ENCODE data around the gene SCUBE2. TPM values are rescaled to one million over a fixed set of nuclear protein-coding genes. Genes with fewer than 3 reads are reported as not detected.
"Not testable (repeated sequence)": the region's sequence is repeated elsewhere in the genome, so short reads cannot be mapped to it uniquely, and the experiment has no call there.

SCUBE2 gene
- total RNA-seq, 1 experiment from 2014 or later, result 0.18 TPM

GRCh38 chr11:8980485-8980884 lies 110.9 kb downstream of the SCUBE2 start:
- Histone ChIP-seq H2AFZ (ENCODE audit: low read length) (no peak overlapping the region), H3K4me1 (ENCODE audit: insufficient read depth, low read length) (no peaks in the 10 kb centered on the region), H3K9ac (ENCODE audit: low read length) (no peak overlapping the region), H3K27me3 (ENCODE audit: low read length) (no peaks in the 10 kb centered on the region), H3K79me2 (ENCODE audit: low read length) (no peaks in the 10 kb centered on the region), H3K36me3 (ENCODE audit: low read depth, low read length) (no peaks in the 10 kb centered on the region), H3K9me2 (replicated peaks; ENCODE audit: low read length) (no peaks in the 10 kb centered on the region), H3K9me3 (ENCODE audit: low read length) (no peaks in the 10 kb centered on the region), H3F3A (ENCODE audit: low read length, unreplicated experiment) (no peaks in the 10 kb centered on the region), H3K4me3 (ENCODE audit: low read length) (no peak overlapping the region), H3K27ac (ENCODE audit: low read length) (no peak overlapping the region), H4K20me1 (ENCODE audit: low read length) (no peaks in the 10 kb centered on the region), H3K4me2 (ENCODE audit: low read length) (no peak overlapping the region)
- ChIA-PET POLR2A (ENCODE audit: unreplicated experiment) (no interaction called here), CTCF (no interaction called here)
- TF ChIP-seq, protein P1, sequence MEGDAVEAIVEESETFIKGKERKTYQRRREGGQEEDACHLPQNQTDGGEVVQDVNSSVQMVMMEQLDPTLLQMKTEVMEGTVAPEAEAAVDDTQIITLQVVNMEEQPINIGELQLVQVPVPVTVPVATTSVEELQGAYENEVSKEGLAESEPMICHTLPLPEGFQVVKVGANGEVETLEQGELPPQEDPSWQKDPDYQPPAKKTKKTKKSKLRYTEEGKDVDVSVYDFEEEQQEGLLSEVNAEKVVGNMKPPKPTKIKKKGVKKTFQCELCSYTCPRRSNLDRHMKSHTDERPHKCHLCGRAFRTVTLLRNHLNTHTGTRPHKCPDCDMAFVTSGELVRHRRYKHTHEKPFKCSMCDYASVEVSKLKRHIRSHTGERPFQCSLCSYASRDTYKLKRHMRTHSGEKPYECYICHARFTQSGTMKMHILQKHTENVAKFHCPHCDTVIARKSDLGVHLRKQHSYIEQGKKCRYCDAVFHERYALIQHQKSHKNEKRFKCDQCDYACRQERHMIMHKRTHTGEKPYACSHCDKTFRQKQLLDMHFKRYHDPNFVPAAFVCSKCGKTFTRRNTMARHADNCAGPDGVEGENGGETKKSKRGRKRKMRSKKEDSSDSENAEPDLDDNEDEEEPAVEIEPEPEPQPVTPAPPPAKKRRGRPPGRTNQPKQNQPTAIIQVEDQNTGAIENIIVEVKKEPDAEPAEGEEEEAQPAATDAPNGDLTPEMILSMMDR (conservative IDR thresholded peaks at IDR 0.05; ENCODE audit: low read depth, low read length), result no peak
- BruUV-seq (replicated peaks), result no TSS peak
- intact Hi-C loops (cut with micrococcal nuclease), result no loop called here
- ATAC-seq (no peak), DNase-seq (no peak)

DNA sequence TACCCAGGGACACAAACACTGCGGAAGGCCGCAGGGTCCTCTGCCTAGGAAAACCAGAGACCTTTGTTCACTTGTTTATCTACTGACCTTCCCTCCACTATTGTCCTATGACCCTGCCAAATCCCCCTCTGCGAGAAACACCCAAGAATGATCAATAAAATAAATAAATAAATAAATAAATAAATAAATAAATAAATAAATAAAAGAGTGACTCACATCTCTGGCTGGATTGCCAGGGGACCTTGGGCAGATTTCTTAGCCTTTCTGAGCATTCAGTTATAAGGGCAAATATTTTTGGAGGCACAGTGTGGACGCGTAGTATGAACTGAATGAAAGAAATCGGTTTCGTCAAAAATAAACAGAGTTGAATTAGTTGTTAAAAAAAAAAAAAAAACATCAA lies 112.0 kb downstream of the SCUBE2 start:
- H3K9me2 ChIP-seq (replicated peaks; ENCODE audit: low read length); H3K4me2 ChIP-seq (ENCODE audit: low read length); H3K9me3 ChIP-seq (ENCODE audit: low read length); H3K27me3 ChIP-seq (ENCODE audit: low read length); H3K9ac ChIP-seq (ENCODE audit: low read length); DNase-seq; H3K36me3 ChIP-seq (ENCODE audit: low read depth, low read length); H3K27ac ChIP-seq (ENCODE audit: low read length); H4K20me1 ChIP-seq (ENCODE audit: low read length); H3K4me3 ChIP-seq (ENCODE audit: low read length); intact Hi-C loops (cut with micrococcal nuclease); H2AFZ ChIP-seq (ENCODE audit: low read length); CTCF ChIA-PET; H3K4me1 ChIP-seq (ENCODE audit: insufficient read depth, low read length); H3K79me2 ChIP-seq (ENCODE audit: low read length); H3F3A ChIP-seq (ENCODE audit: low read length, unreplicated experiment); ATAC-seq; BruUV-seq (replicated peaks): not testable (repeated sequence)
- POLR2A ChIA-PET (ENCODE audit: unreplicated experiment), result interaction anchor here (0.6 kb wide), 1 partner anchor 114 kb away, joined by 3 read pairs; no protein-coding TSS in a partner anchor

DNA sequence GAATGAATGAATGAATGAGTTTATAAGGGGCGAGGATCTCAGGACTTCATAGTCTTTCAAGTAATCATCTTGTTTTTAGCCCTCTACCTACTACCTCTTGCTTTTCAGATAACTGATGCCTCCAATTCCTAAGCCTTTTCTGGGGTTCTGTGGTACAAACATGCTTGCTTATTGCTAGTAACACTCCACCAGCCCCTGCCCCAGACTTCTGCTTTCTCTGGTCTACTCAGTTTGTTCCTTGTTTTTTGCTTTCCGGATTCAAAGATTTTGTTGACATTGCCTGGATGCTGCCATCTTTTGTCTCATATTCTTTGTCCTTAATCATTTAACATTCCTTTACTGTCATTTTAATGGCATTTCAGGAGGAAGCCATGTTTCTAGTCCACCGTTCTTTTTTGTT lies 118.3 kb downstream of the SCUBE2 start:
- CTCF ChIA-PET, result no interaction called here

More for the DNA sequence above, 118.3 kb downstream of the SCUBE2 start:
- no peak overlapping the region for H2AFZ ChIP-seq (ENCODE audit: low read length)
- intact Hi-C loops (cut with micrococcal nuclease), result no loop called here
- H3K79me2 ChIP-seq (ENCODE audit: low read length), result no peaks in the 10 kb centered on the region
- DNase-seq (no peak), ATAC-seq (no peak)
- H3K36me3 ChIP-seq (ENCODE audit: low read depth, low read length), result no peaks in the 10 kb centered on the region
- no peak overlapping the region for H3K9ac ChIP-seq (ENCODE audit: low read length)
- no peak for TF ChIP-seq EZH2phosphoT487 (IDR thresholded peaks at IDR 0.05; ENCODE audit: borderline replicate concordance, low read length)
- TF ChIP-seq EZH2 (IDR thresholded peaks at IDR 0.05; ENCODE audit: low read length, unreplicated experiment), result no peak
- TF ChIP-seq, protein P1 (conservative IDR thresholded peaks at IDR 0.05; ENCODE audit: low read depth, low read length), result no peak
- no peaks in the 10 kb centered on the region for H4K20me1 ChIP-seq (ENCODE audit: low read length)
- no peak overlapping the region for H3K4me2 ChIP-seq (ENCODE audit: low read length)
- no TSS peak for BruUV-seq (replicated peaks)
- POLR2A ChIA-PET (ENCODE audit: unreplicated experiment), result no interaction called here
- H3K27ac ChIP-seq (ENCODE audit: low read length), result no peak overlapping the region
- no peaks in the 10 kb centered on the region for H3K4me1 ChIP-seq (ENCODE audit: insufficient read depth, low read length)
- no peaks in the 10 kb centered on the region for H3K9me2 ChIP-seq (replicated peaks; ENCODE audit: low read length)
- no peaks in the 10 kb centered on the region for H3F3A ChIP-seq (ENCODE audit: low read length, unreplicated experiment)
- no peaks in the 10 kb centered on the region for H3K9me3 ChIP-seq (ENCODE audit: low read length)
- no peaks in the 10 kb centered on the region for H3K27me3 ChIP-seq (ENCODE audit: low read length)
- no peak overlapping the region for H3K4me3 ChIP-seq (ENCODE audit: low read length)

Data from PC-3 (cell line).